Subcutaneous adipose tissue (tissue), 4 donors: Measurements from ENCODE around the gene GABRD. TPM values are rescaled to one million over a fixed set of nuclear protein-coding genes. Genes with fewer than 3 reads are reported as not detected.

Experiments used
- total RNA-seq, 4 donors: library from RNA; depleted of rRNA; stranded (reverse); fragments of >200 nt; gene quantifications; one replicate each; pipeline ENCODE4 v1.1.0, GENCODE V29; 2016
- TF ChIP-seq, protein P1 (sequence below): fragments of 450-650 bp; IDR thresholded peaks from one replicate; pipeline ENCODE4 v1.5.1; 2016; ENCODE audit warnings: low read depth, mild to moderate bottlenecking, control low read depth, antibody characterized with exemption, moderate library complexity

Gene GABRD, protein sequence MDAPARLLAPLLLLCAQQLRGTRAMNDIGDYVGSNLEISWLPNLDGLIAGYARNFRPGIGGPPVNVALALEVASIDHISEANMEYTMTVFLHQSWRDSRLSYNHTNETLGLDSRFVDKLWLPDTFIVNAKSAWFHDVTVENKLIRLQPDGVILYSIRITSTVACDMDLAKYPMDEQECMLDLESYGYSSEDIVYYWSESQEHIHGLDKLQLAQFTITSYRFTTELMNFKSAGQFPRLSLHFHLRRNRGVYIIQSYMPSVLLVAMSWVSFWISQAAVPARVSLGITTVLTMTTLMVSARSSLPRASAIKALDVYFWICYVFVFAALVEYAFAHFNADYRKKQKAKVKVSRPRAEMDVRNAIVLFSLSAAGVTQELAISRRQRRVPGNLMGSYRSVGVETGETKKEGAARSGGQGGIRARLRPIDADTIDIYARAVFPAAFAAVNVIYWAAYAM
- 1 to 10 TPM in 1 of 4 donors, not detected in 3; 1.3 TPM for total RNA-seq

DNA sequence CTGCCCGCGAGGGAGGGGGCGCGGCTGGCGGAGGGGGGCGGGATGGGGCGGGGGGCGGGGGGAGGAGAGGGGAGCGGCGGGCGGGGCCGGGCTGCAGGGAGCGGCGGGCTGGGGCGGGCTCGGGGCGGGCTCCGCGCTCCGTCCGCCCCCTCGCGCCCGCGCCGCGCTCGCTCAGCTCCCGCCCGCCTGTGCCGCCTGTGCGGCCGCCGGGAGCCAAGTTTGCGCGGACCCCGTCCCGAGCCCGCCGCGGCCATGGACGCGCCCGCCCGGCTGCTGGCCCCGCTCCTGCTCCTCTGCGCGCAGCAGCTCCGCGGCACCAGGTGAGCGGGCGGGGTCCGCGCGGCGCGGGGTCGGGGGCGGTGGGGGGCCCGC is at the start of gene GABRD:
Gene GABRD (plus strand): TSS at position 174 of the 372 bp plus-strand sequence. CDS start 79 bp downstream, at position 253.
- TF ChIP-seq, protein P1, sequence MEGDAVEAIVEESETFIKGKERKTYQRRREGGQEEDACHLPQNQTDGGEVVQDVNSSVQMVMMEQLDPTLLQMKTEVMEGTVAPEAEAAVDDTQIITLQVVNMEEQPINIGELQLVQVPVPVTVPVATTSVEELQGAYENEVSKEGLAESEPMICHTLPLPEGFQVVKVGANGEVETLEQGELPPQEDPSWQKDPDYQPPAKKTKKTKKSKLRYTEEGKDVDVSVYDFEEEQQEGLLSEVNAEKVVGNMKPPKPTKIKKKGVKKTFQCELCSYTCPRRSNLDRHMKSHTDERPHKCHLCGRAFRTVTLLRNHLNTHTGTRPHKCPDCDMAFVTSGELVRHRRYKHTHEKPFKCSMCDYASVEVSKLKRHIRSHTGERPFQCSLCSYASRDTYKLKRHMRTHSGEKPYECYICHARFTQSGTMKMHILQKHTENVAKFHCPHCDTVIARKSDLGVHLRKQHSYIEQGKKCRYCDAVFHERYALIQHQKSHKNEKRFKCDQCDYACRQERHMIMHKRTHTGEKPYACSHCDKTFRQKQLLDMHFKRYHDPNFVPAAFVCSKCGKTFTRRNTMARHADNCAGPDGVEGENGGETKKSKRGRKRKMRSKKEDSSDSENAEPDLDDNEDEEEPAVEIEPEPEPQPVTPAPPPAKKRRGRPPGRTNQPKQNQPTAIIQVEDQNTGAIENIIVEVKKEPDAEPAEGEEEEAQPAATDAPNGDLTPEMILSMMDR: no peak

DNA sequence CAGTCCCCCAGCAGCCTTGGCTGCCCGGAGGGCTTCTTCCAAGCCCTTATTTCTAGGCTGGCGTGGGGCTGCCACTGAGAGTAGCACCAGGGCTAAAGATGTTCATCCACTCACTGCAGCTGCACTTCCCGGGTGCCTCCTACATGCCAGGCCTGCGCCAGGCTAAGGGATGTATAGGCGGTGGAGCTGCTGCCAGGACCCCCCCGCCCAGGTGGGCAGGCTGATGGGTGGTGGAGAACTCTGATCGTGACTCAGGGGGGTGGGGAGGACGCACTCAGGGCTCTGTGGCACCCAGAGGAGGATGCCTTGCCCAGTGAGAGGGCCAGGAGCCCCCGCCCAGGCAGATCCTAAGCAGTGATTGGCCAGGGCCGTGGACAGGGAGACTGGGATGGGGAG is 49.6 kb upstream of the GABRD start:
- TF ChIP-seq, protein P1: no peak

DNA sequence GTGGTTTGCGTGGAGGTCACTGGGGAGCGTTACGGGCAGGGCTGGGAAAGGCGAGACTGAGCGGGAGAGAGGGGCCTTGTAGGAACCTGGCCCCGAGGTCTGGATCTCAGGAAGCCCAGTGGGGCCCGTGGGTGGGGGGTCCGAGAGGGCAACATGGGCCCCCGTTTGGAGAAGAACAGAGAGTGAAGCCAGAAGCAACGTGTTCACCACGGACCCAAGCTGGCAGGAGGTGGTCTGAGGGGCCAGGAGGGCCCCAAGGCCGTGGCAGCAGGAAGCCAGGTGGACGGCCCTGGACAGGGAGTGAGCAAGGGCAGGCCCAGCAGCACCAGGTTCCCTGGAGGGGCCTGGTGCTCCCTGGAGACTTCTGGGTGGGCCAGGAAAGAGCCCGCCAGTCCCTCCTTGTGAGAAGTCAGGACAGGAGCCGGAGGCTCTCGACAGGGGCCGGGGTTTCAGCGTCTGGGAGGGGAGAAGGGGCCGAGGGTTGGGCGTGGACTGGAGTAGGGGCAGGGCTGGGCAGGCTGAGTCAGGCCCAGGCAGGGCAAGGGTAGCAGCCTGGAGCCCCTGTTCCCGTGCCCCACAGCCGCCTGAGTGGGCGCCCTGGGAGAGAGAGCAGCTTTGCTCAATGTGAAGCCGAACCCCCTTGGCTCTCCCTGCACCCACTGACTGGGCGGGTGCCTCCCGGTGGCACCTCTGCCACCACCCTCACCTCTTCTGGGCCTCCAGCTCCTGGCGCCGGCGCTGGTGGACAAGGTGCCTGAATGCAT is 49.0 kb upstream of the GABRD start:
- TF ChIP-seq, protein P1: no peak

DNA sequence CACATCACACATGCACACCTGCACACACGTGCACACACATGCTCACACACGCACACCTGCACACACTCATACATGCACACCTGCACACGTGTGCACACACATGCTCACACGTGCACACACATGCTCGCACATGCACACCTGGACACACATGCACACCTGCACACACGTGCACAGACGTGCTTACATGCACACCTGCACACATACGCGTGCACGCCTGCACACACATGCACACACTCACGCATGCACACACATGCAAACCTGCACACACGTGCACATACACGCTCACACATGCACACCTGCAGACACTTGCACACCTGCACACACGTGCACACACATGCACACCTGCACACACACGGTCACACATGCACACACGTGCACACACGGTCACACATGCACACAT is 48.1 kb upstream of the GABRD start:
- TF ChIP-seq, protein P1: no peak

DNA sequence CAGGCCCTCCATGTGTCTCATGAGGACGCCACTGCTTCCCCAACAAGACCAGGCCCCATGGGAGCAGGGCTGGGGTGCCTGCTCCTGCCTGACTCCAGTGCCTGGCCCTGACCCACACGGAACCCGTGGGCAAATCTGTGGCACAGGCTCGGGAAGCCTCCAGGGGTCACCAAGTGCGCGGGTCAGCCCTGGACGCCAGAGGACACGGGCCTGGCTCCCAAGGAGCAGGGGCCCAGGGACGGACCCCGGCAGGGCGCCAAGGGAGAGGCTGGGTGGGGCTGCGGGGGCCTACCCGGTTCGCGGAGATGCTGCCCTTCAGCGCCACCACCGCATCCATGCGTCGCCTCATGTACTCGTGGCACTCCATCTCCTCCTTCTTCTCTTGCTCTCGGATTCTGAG is 47.5 kb upstream of the GABRD start:
- TF ChIP-seq, protein P1: no peak

DNA sequence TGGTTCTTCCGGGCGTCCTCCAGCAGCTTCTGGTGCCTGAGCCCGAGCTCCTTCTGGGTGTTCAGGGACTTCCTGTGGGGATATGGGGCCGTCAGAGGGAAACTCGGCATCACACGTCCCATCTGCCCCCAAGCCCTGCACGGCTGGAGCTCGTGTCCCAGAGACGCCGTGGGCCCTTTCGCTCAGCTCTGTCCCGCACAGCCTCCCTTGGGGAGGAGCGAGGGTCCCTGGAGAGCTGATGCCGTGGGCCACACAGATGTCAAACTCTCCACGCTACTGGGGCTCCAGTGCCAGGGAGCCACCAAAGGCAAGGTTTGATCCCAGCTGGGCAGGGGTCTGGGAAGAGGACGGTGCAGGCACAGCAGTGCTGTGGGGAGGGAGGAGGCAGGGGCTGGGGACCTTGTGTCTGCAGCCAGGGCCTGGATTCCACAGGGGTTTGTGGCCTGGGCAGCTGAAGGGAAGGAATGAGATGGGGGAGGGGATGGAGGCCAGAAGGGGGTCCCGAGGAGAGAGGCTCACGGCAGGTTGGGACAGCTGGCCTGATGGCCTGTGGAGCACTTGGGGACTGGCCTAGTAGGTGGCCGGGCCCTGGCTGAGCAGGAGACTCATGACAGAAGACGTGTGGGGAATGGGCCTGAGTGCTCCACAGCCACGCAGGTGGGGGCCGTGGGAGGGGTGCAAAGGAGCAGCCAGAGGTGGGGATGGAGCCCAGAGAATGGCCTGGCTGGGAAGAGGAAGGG is 46.0 kb upstream of the GABRD start:
- TF ChIP-seq, protein P1: no peak
